Gastroesophageal sphincter (tissue), 4 donors: ENCODE data around the gene SPOCK3. TPM values are rescaled to one million over a fixed set of nuclear protein-coding genes. Genes with fewer than 3 reads are reported as not detected.

ENCODE experiments used
- ATAC-seq: fragments of 150-250 bp; one replicate; pipeline ENCODE4 v1.9.1; 2016; ENCODE audit warnings: mild to moderate bottlenecking, moderate library complexity
- H3K27ac ChIP-seq, 4 donors: fragments of 200-600 bp; sonication (generic) in 3 of 4; 1 replicate in 3 of 4; 2 replicates in 1 of 4; pipeline ENCODE4 v1.5.1; 2016 to 2019
- H3K27me3 ChIP-seq: fragments of 200-600 bp; sonication (generic); one replicate; pipeline ENCODE4 v1.5.1; 2019
- H3K36me3 ChIP-seq, 2 donors: fragments of 200-600 bp; sonication (generic); one replicate each; pipeline ENCODE4 v1.5.1; 2019; ENCODE audit warnings: control low read depth in 1 of 2
- H3K4me1 ChIP-seq, 3 donors: fragments of 200-600 bp; sonication (generic); 1 replicate in 2 of 3; 2 replicates in 1 of 3; pipeline ENCODE4 v1.5.1; 2016 to 2019; ENCODE audit warnings: control low read depth in 2 of 3
- H3K4me3 ChIP-seq, 2 donors: fragments of 200-600 bp; sonication (generic); one replicate each; pipeline ENCODE4 v1.5.1; 2019; ENCODE audit warnings: mild to moderate bottlenecking in 1 of 2, moderate library complexity in 1 of 2
- H3K9me3 ChIP-seq, 3 donors: fragments of 200-600 bp; sonication (generic); one replicate each; pipeline ENCODE4 v1.5.1; 2017 to 2019; ENCODE audit warnings: control low read depth in 2 of 3
- CTCF ChIP-seq, 4 experiments: fragments of 200-600 bp in 2 of 4; fragments of 450-650 bp in 2 of 4; sonication (generic) in 1 of 4; IDR thresholded peaks; one replicate each; pipeline ENCODE4 v1.5.1; 2017 to 2019; ENCODE audit warnings: antibody characterized with exemption in 4 of 4, mild to moderate bottlenecking in 2 of 4, moderate library complexity in 2 of 4
- EP300 ChIP-seq: sonication (generic); formaldehyde crosslinking; IDR thresholded peaks from one replicate; pipeline ENCODE4 v1.6.1; 2017; ENCODE audit warnings: antibody characterized with exemption, mild to moderate bottlenecking
- POLR2A ChIP-seq, 2 donors: fragments of 450-650 bp; IDR thresholded peaks; one replicate each; pipeline ENCODE4 v1.6.1; 2017; ENCODE audit warnings: antibody characterized with exemption in 2 of 2, mild to moderate bottlenecking in 2 of 2, moderate library complexity in 1 of 2
- POLR2AphosphoS5 ChIP-seq: sonication (generic); formaldehyde crosslinking; IDR thresholded peaks from one replicate; pipeline ENCODE4 v1.6.1; 2017; ENCODE audit warnings: antibody characterized with exemption
- WGBS, 2 donors: methylation state at CpG; one replicate each; pipeline ENCODE4 v1.1.5; 2018; ENCODE audit warnings: low coverage in 1 of 2; 5-methylcytosine and 5-hydroxymethylcytosine counted together
- total RNA-seq, 4 donors: library from RNA; depleted of rRNA; stranded (reverse); fragments of >200 nt; gene quantifications; one replicate each; pipeline ENCODE4 v1.1.0, GENCODE V29; 2016

SPOCK3 gene
- total RNA-seq, 4 donors from 2014 or later, result 0.57 to 7.8 (median 3.0) TPM

GRCh38 chr4:167136270-167136669 is 98.0 kb downstream of the SPOCK3 start:
- Histone ChIP-seq H3K27me3 (no peaks in the 10 kb centered on the region), H3K27ac (no peak overlapping the region), H3K4me3 (no peak overlapping the region), H3K9me3 (no peaks in the 10 kb centered on the region), H3K36me3 (no peaks in the 10 kb centered on the region), H3K4me1 (no peaks in the 10 kb centered on the region)
- TF ChIP-seq POLR2AphosphoS5, result no peak
- no peak for TF ChIP-seq EP300
- no peak for TF ChIP-seq CTCF (IDR thresholded peaks at IDR 0.05)
- no peak for TF ChIP-seq POLR2A (IDR thresholded peaks at IDR 0.05)
- no peak for ATAC-seq
- WGBS, 2 donors, result 91 to 97% methylated on average over 2 of the region's 2 CpGs

GRCh38 chr4:167129146-167129545 is 105.1 kb downstream of the SPOCK3 start:
- Histone ChIP-seq H3K27me3 (no peaks in the 10 kb centered on the region), H3K27ac (no peak overlapping the region), H3K9me3 (no peaks in the 10 kb centered on the region), H3K36me3 (no peaks in the 10 kb centered on the region), H3K4me1 (no peaks in the 10 kb centered on the region), H3K4me3 (no peak overlapping the region)
- WGBS, 2 donors, result 82 to 83% methylated on average over 1 of the region's 1 CpG
- no peak for ATAC-seq
- no peak for TF ChIP-seq POLR2A (IDR thresholded peaks at IDR 0.05)
- no peak for TF ChIP-seq CTCF (IDR thresholded peaks at IDR 0.05)
- TF ChIP-seq EP300, result no peak
- no peak for TF ChIP-seq POLR2AphosphoS5

- no peak overlapping the region for H3K4me3 ChIP-seq
- no peak overlapping the region for H3K27ac ChIP-seq
- TF ChIP-seq POLR2A (IDR thresholded peaks at IDR 0.05), result no peak
- ATAC-seq, result no peak
- H3K4me1 ChIP-seq, result no peaks in the 10 kb centered on the region
- H3K36me3 ChIP-seq, result no peaks in the 10 kb centered on the region
- H3K9me3 ChIP-seq, result no peaks in the 10 kb centered on the region
- no peaks in the 10 kb centered on the region for H3K27me3 ChIP-seq
- 65 to 68% methylated on average over 2 of the region's 2 CpGs for WGBS, 2 donors
Measured at GRCh38 chr4:167119392-167119791, 114.9 kb downstream of the SPOCK3 start.

GRCh38 chr4:167117273-167117672 is 117.0 kb downstream of the SPOCK3 start:
- 47 to 92% methylated on average over 2 of the region's 4 CpGs for WGBS, 2 donors
- no peak for ATAC-seq

GRCh38 chr4:167114416-167114971 is 119.8 kb downstream of the SPOCK3 start:
- no peak overlapping the region for H3K27ac ChIP-seq
- WGBS, 2 donors, result 38 to 53% methylated on average over 4 of the region's 4 CpGs
- no peaks in the 10 kb centered on the region for H3K36me3 ChIP-seq
- no peaks in the 10 kb centered on the region for H3K4me1 ChIP-seq
- TF ChIP-seq POLR2AphosphoS5 (no peak), EP300 (no peak), CTCF (IDR thresholded peaks at IDR 0.05) (no peak), POLR2A (IDR thresholded peaks at IDR 0.05) (no peak)
- no peaks in the 10 kb centered on the region for H3K27me3 ChIP-seq
- H3K4me3 ChIP-seq, result no peak overlapping the region
- H3K9me3 ChIP-seq, result no peaks in the 10 kb centered on the region
- no peak for ATAC-seq

More at GRCh38 chr4:167117273-167117672, 117.0 kb downstream of the SPOCK3 start:
- Histone ChIP-seq H3K4me1 (no peaks in the 10 kb centered on the region), H3K36me3 (no peaks in the 10 kb centered on the region), H3K4me3 (no peak overlapping the region), H3K9me3 (no peaks in the 10 kb centered on the region), H3K27me3 (no peaks in the 10 kb centered on the region), H3K27ac (no peak overlapping the region)
- TF ChIP-seq POLR2AphosphoS5, result no peak
- no peak for TF ChIP-seq POLR2A (IDR thresholded peaks at IDR 0.05)

- ATAC-seq, result no peak
- Histone ChIP-seq H3K4me3 (no peak overlapping the region), H3K36me3 (no peaks in the 10 kb centered on the region), H3K27me3 (no peaks in the 10 kb centered on the region), H3K27ac (no peak overlapping the region), H3K9me3 (no peaks in the 10 kb centered on the region), H3K4me1 (no peaks in the 10 kb centered on the region)
- no peak for TF ChIP-seq POLR2AphosphoS5
- 91% methylated on average over 1 of the region's 1 CpG; no CpG with 5 or more reads in 1 of the 2 donors for WGBS, 2 donors
Measured at GRCh38 chr4:167111622-167112021, 122.7 kb downstream of the SPOCK3 start.
